PFSK-1 (cell line): ENCODE data around the gene GALNTL6.

ENCODE experiments used
- POLR2AphosphoS5 ChIP-seq: IDR thresholded peaks from 2 replicates; pipeline ENCODE4 v1.6.1; 2012; ENCODE audit warnings: low read depth, mild to moderate bottlenecking, control low read depth, low read length, moderate library complexity
- SIN3A ChIP-seq: IDR thresholded peaks from 2 replicates; pipeline ENCODE4 v1.6.1; 2012; ENCODE audit warnings: mild to moderate bottlenecking, low read length, moderate library complexity, borderline replicate concordance; ENCODE audit not compliant: insufficient read depth

- no peak for TF ChIP-seq POLR2AphosphoS5
- TF ChIP-seq SIN3A = no peak
Measured at GRCh38 chr4:171846893-171847292, 33.7 kb downstream of the GALNTL6 start.
